ENCODE data around the gene PLEKHG2. TPM values are rescaled to one million over a fixed set of nuclear protein-coding genes. Genes with fewer than 3 reads are reported as not detected.

PLEKHG2 gene
- polyA plus RNA-seq, 6 donors from 2014 or later = 2.5 to 8.3 (median 4.7) TPM; not detected in 1

DNA sequence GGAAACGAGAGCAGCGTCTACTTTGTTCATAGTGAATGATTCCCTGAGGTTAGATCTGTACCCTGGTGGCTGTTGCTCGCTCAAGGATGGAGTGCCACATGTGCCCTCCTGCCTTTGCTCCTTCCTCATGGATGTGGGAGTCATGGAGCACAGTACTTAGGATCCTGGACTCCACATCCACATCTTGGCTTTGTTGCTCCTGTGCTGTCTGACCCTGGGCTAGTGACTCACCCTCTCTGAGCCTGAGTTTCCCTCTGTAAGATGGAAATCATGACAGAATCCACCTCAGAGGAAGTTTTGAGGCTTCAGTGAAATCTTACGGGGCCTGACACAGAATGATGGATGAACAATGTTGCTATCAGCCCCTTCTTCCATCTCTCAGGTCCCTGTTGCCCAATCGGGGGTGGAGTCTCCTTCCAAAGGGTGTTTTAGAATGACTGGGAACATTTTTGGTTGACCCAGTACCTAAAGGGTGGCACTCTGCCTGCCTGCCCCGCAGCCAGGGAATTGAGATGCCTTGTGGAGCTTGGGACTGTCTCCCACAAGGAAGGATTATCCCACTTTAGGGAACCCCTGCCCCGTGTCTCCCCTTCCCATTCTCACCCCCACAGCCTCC, 58.4 kb downstream of the PLEKHG2 start:
- no peak for ATAC-seq (ENCODE audit: low read depth in 2 of 2)
- Mint-ChIP-seq H3K4me1 (peaks cover 15 to 26% (median 16%) of the 10 kb centered on the region in 3 donors), H3K4me3 (no peak overlapping the region), H3K36me3 (peaks cover 7 to 47% of the 10 kb centered on the region in 2 donors), H3K27me3 (no peaks in the 10 kb centered on the region), H3K9me3 (no peaks in the 10 kb centered on the region), H3K27ac (peak overlapping the region in 3 of 6 donors; percentile 34 to 79 (median 70))
- DNase-seq = no peak

GRCh38 chr19:39471756-39472536, 59.5 kb downstream of the PLEKHG2 start:
- Mint-ChIP-seq H3K9me3 (no peaks in the 10 kb centered on the region), H3K27me3 (no peaks in the 10 kb centered on the region), H3K36me3 (peaks cover 10 to 39% of the 10 kb centered on the region in 2 donors), H3K4me1 (peaks cover 15 to 26% (median 16%) of the 10 kb centered on the region in 3 donors), H3K4me3 (no peak overlapping the region), H3K27ac (peak overlapping the region in 1 of 6 donors; percentile 30)
- no peak for ATAC-seq (ENCODE audit: low read depth in 2 of 2)
- DNase-seq = no peak

DNA sequence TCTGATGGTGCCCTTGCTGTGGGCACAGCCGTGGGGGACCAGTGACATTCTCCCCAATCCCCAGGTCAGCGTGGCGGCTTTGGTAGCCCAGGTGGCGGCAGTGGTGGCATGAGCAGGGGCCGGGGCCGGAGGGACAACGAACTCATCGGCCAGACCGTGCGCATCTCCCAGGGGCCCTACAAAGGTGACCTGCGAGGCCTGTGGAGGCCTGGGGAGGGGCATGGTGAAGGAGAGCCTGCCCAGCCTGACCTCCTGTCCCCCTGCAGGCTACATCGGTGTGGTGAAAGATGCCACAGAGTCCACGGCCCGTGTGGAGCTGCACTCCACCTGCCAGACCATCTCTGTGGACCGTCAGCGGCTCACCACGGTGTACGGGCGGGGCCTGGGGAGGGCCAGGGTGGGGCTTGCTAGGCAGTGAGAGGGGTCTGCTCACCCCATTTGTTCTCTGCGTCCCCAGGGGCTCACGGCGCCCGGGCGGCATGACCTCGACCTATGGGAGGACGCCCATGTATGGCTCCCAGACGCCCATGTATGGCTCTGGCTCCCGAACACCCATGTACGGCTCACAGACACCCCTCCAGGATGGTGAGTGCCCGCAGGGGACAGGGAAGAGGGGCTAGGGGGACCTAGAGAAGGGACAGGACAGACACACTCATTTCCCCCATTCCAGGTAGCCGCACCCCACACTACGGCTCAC, 60.4 kb downstream of the PLEKHG2 start:
- Mint-ChIP-seq H3K4me1 (peaks cover 15 to 26% (median 16%) of the 10 kb centered on the region in 3 donors), H3K9me3 (no peaks in the 10 kb centered on the region), H3K27ac (no peak overlapping the region), H3K27me3 (no peaks in the 10 kb centered on the region), H3K36me3 (peaks cover 10 to 34% of the 10 kb centered on the region in 2 donors), H3K4me3 (no peak overlapping the region)
- ATAC-seq (ENCODE audit: low read depth in 2 of 2) = no peak
- DNase-seq = no peak

- Mint-ChIP-seq H3K4me1 (peaks cover 15 to 26% (median 16%) of the 10 kb centered on the region in 3 donors), H3K36me3 (peaks cover 10 to 32% of the 10 kb centered on the region in 2 donors), H3K27ac (peak overlapping the region in 1 of 6 donors; percentile 33), H3K4me3 (no peak overlapping the region), H3K9me3 (no peaks in the 10 kb centered on the region), H3K27me3 (no peaks in the 10 kb centered on the region)
- ATAC-seq (ENCODE audit: low read depth in 2 of 2) (no peak), DNase-seq (no peak)
Measured at GRCh38 chr19:39473443-39473960, 61.0 kb downstream of the PLEKHG2 start.

GRCh38 chr19:39474139-39474620, 61.7 kb downstream of the PLEKHG2 start:
- ATAC-seq (ENCODE audit: low read depth in 2 of 2) = peak; percentile 90 to 95
- H3K36me3 Mint-ChIP-seq = peaks cover 10 to 25% of the 10 kb centered on the region in 2 donors

GRCh38 chr19:39475748-39476147, 63.3 kb downstream of the PLEKHG2 start:
- ATAC-seq (ENCODE audit: low read depth in 2 of 2) (no peak), DNase-seq (no peak)
- no peaks in the 10 kb centered on the region for H3K27me3 Mint-ChIP-seq
- peak overlapping the region in 1 of 6 donors; percentile 81 for H3K27ac Mint-ChIP-seq
- peaks cover 10 to 14% of the 10 kb centered on the region in 2 donors for H3K36me3 Mint-ChIP-seq
- H3K9me3 Mint-ChIP-seq = no peaks in the 10 kb centered on the region
- H3K4me1 Mint-ChIP-seq = peaks cover 24 to 27% (median 24%) of the 10 kb centered on the region in 3 donors
- H3K4me3 Mint-ChIP-seq = no peak overlapping the region

More at GRCh38 chr19:39474139-39474620, 61.7 kb downstream of the PLEKHG2 start:
- peak; percentile 69 for DNase-seq
- Mint-ChIP-seq H3K27ac (peak overlapping the region in 3 of 6 donors; percentile 38 to 58 (median 39)), H3K4me3 (peak overlapping the region in 2 of 8 donors; percentile 15 to 69), H3K27me3 (no peaks in the 10 kb centered on the region), H3K9me3 (no peaks in the 10 kb centered on the region), H3K4me1 (peaks cover 10 to 26% (median 16%) of the 10 kb centered on the region in 3 donors)

Other genes starting within 250 kb of the PLEKHG2 start
- not detected for gene NCCRP1, start 215.7 kb upstream of the PLEKHG2 start, polyA plus RNA-seq (ENCODE audit: low read depth in 6 of 6)
- not detected for gene SYCN, start 208.4 kb upstream of the PLEKHG2 start, polyA plus RNA-seq (ENCODE audit: low read depth in 6 of 6)
- not detected for gene IFNL3, start 167.7 kb upstream of the PLEKHG2 start, polyA plus RNA-seq (ENCODE audit: low read depth in 6 of 6)
- not detected for gene IFNL4, start 163.8 kb upstream of the PLEKHG2 start, polyA plus RNA-seq (ENCODE audit: low read depth in 6 of 6)
- gene IFNL2, start 144.3 kb upstream of the PLEKHG2 start, polyA plus RNA-seq (ENCODE audit: low read depth in 6 of 6) = not detected
- gene IFNL1, start 116.3 kb upstream of the PLEKHG2 start, polyA plus RNA-seq (ENCODE audit: low read depth in 6 of 6) = not detected
- 1 to 10 TPM in 5 of 6 donors, not detected in 1; 1.0 to 2.2 (median 1.6) TPM for gene LRFN1, start 91.8 kb upstream of the PLEKHG2 start, polyA plus RNA-seq (ENCODE audit: low read depth in 6 of 6)
- 1,000 to 10,000 TPM in 1 of 6 donors, 100 to 1,000 TPM in 5; 750 to 1,029 (median 856) TPM for gene GMFG, start 76.6 kb upstream of the PLEKHG2 start, polyA plus RNA-seq (ENCODE audit: low read depth in 6 of 6)
- 10 to 100 TPM in 3 of 6 donors, 1 to 10 TPM in 3; 6.2 to 20.5 (median 9.7) TPM for gene SAMD4B, start 70.2 kb upstream of the PLEKHG2 start, polyA plus RNA-seq (ENCODE audit: low read depth in 6 of 6)
- 10 to 100 TPM; 11.6 to 62.4 (median 41.0) TPM for gene PAF1, start 21.6 kb upstream of the PLEKHG2 start, polyA plus RNA-seq (ENCODE audit: low read depth in 6 of 6)
- 10 to 100 TPM; 31.9 to 68.1 (median 57.5) TPM for gene MED29, start 21.3 kb upstream of the PLEKHG2 start, polyA plus RNA-seq (ENCODE audit: low read depth in 6 of 6)
- gene ZFP36, start 5.8 kb upstream of the PLEKHG2 start, polyA plus RNA-seq (ENCODE audit: low read depth in 6 of 6) = 100 to 1,000 TPM; 291 to 784 (median 445) TPM
- 1,000 to 10,000 TPM; 1,393 to 2,131 (median 1,793) TPM for gene RPS16, start 23.3 kb downstream of the PLEKHG2 start, polyA plus RNA-seq (ENCODE audit: low read depth in 6 of 6)
- gene SUPT5H, start 32.9 kb downstream of the PLEKHG2 start, polyA plus RNA-seq (ENCODE audit: low read depth in 6 of 6) = 100 to 1,000 TPM in 1 of 6 donors, 10 to 100 TPM in 5; 48.1 to 119 (median 81.6) TPM
- gene TIMM50, start 68.2 kb downstream of the PLEKHG2 start, polyA plus RNA-seq (ENCODE audit: low read depth in 6 of 6) = 10 to 100 TPM; 35.4 to 41.9 (median 37.0) TPM
- gene DLL3, start 86.3 kb downstream of the PLEKHG2 start, polyA plus RNA-seq (ENCODE audit: low read depth in 6 of 6) = under 1 TPM in 4 of 6 donors, not detected in 2; 0.20 to 0.89 (median 0.55) TPM
- gene SELENOV, start 102.5 kb downstream of the PLEKHG2 start, polyA plus RNA-seq (ENCODE audit: low read depth in 6 of 6) = not detected
- gene EID2B, start 120.2 kb downstream of the PLEKHG2 start, polyA plus RNA-seq (ENCODE audit: low read depth in 6 of 6) = 1 to 10 TPM; 3.6 to 9.9 (median 7.2) TPM
- gene EID2, start 127.5 kb downstream of the PLEKHG2 start, polyA plus RNA-seq (ENCODE audit: low read depth in 6 of 6) = 10 to 100 TPM in 4 of 6 donors, 1 to 10 TPM in 1, not detected in 1; 9.4 to 22.9 (median 17.3) TPM
- gene LGALS13, start 189.9 kb downstream of the PLEKHG2 start, polyA plus RNA-seq (ENCODE audit: low read depth in 6 of 6) = not detected
- gene LGALS16, start 243.2 kb downstream of the PLEKHG2 start, polyA plus RNA-seq (ENCODE audit: low read depth in 6 of 6) = not detected

Measured in naive B cell (primary cell).